GM15510 (cell line): ENCODE data around the gene UTP11.

ENCODE experiments used
- POLR2A ChIP-seq: IDR thresholded peaks from 3 replicates; pipeline ENCODE4 v1.6.1; 2011; ENCODE audit warnings: borderline replicate concordance; ENCODE audit not compliant: insufficient read length; ENCODE audit errors: extremely low read depth

Gene UTP11

DNA sequence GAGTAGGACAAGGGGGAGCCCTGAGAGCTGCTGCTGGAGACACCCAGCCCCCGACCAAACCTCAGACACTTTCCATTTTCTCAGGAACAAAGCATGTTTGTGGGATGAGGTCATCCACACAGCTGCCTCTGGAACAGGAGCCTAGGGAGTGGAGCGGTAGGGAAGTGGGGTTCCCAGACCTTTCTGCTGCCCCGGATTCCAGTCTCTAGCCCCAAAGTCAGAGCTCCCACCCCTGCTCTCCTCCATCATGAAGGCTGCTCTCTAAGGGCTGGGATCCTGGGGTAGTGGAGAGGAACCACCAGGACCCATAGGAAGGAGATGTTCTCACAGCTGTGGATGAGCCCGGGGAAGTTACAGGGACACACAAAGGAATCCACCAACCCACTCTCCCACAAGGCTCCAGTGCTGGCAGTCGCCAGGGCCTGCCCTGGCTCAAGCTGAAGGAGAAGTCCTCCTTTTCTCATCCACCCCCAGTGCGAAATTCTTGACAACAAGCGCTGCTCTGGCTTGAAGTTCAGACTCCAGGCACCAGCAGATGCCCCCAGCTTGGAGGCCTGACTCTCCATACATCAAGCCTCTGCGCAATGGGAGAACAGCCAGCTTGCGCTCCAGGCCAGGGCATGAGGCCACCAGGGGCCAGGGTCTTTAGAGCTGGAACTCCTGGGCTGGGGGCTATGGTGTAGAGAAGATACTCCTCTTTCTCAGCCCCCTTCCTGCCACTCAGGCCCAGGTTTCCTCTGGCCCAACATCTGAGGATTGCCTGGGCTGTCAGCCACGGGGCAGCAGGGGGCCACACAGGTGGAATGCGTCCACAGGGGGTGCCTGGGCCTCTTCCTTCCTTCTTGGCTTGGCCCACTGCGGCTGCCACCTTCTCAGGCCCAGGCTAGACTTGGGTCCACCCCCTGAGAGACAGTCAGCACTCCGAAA is 11.7 kb upstream of the UTP11 start:
- TF ChIP-seq POLR2A = no peak

DNA sequence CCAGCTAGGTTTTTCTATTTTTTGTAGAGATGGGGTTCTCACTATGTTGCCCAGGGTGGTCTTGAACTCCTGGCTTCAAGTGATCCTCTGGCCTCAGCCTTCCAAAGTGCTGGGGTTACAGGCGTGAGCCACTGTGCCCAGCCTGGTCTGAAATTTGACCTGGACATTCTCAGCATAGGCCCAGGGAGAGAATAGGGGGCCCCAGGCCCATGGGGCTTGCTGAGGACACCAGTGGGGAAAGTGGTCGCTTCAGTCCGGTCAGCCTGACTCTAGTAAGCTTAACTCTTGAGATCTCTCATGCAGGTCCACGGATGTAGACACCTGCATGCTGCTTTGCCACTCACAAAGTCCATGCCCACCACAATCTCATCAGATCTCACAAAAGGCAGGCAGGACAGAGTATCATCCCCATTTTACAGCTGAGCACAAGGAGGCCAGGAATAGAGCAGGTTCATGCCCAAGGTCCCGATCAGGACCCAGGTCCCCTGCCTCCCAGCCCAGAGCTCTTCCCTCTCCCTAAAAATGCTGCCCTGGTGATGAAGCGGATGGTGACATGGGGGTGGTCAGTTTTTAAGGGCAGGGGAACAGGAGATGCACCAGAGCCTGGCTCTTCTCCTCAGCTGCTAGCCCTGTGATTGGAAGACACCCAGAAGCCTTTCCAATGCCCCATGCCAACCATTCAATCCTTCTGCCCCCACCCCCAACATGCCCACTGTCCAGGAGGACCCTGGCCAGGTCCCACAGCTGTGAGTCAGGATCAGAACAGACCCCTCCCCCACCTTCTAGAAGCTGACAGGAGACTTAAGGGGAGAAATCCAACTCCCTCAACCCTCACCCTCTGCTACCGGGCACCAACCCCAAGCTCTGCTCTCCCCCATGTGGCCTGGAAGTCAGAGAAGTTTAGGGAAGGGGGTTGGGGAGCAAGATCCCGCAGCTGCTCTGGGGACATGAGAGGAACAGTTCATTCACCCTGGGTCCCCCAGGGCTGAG is 9.0 kb upstream of the UTP11 start:
- TF ChIP-seq POLR2A = peak; percentile 19

DNA sequence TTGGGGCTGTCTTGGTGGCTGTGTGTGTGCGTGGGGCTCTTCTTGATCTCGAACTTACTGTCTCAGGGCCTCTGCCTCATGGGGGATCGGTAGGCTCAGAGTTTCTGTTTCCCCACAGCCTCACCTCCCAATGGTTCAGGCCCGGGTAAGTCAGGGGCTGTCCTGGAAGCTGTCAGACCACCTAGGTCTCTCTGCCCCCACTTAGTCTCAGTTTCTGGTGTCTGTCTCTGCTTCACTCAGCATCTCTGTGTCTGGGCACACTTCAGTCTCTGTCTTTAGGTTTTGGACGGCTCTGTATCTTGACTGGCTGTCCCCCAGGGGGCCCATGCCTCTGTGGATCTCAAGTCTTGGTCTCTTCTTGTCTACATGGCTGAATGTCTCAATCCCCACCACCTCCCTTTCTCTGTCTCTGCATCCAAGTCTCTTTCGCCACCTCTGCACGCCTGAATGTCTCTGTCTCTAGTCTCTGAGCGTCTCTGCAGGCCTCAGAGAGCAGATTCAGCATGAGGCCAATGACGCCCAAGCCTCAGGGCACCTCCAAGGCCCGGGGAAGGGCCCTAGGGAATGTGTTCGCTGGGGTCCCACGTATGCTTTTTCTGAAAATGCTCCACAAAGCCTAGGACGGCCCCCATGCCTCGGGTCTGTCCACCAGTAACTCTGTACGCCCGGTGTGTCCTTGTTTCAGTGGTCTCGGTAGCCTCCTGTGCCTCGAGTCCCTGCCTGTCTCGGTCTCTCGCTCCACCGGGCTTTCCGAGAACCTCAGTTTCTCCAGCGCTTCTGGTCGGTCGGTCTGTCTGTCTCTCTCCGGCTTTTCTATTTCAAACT is 8.0 kb upstream of the UTP11 start:
- peak; percentile 14 for TF ChIP-seq POLR2A

DNA sequence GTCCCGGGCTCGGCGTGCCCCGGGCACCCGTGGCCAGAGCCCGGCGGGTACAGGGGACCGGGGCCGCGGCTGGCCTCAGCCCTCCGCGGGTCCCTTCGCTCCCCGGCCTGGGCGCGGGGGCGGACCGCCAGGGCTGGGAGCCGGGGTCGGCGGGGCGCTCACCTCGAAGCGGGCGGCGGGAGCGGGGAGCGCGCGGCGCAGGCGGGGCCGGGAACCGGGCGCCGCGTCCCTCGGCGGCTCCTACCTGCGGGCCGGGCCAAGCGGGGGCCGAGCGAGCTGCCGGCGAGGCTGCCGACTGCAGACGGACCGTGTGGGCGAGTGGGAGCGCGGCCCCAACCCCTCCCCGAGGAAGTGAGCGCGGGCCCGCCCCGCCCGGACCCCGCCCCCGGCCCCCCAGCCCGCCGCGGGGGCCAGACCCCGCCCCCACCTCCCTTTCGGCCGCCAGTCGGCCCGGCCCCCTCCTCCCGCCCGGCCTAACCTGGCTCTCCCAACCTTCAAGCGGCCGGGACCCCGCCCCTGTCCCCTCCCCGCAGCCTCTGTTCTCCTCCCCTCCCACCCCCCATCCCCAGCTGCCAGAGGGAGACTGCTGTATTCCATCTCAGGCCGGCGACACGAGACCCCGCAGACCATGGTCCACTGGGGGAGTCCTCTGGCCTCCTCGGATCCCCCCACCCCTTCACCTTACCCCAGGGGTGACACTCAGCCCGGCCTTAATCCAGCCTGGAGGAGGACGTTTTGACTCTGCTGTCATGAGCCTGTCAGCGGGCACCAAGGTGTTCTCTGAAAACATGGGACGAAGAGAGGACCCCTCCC is 7.1 kb upstream of the UTP11 start, which contains the start of gene FHL3:
Gene FHL3, minus strand, starts transcription at position 320 of the 813 bp plus-strand sequence. CDS start 6,102 bp downstream, outside the sequence.
- TF ChIP-seq POLR2A = peak; percentile 86

DNA sequence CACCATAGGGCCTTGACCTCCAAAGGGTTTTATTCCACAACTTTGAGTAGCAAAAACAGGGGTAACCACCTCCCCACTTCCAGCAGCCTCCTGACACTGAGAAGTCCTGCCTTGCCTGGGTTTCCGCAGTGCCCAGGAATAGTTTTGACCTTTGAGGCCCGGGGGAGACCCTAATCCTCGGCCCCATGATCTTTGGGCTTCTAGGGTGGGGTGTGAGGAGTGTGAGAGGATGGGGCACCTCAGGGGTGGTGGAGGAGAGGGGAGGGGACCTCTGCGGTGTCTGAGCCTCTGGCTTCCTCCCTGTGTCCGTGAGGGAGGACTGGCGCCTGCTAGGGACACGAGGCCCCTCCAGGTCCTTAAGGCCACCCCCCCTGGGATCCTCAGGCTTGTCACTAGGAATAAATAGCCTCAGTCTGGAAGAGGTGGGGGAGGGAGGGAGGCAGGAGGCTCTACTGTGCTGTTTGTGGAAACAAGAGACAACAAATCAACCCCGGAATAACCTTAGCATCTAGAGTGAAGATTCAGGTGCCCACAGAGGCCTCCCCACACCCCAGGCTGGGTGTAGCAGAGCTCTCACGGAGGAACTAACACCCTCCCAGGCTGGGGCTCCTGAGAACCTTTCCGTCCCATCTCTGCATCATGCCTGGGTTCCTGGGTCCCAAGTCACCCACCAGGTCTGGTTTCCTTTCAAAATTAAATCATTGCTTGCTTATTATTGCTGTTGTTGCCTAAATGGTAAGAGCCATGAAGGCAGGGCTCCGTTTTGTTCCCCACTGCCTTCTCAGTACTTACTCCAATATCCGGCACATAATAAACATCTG is 6.3 kb upstream of the UTP11 start:
- TF ChIP-seq POLR2A = no peak

DNA sequence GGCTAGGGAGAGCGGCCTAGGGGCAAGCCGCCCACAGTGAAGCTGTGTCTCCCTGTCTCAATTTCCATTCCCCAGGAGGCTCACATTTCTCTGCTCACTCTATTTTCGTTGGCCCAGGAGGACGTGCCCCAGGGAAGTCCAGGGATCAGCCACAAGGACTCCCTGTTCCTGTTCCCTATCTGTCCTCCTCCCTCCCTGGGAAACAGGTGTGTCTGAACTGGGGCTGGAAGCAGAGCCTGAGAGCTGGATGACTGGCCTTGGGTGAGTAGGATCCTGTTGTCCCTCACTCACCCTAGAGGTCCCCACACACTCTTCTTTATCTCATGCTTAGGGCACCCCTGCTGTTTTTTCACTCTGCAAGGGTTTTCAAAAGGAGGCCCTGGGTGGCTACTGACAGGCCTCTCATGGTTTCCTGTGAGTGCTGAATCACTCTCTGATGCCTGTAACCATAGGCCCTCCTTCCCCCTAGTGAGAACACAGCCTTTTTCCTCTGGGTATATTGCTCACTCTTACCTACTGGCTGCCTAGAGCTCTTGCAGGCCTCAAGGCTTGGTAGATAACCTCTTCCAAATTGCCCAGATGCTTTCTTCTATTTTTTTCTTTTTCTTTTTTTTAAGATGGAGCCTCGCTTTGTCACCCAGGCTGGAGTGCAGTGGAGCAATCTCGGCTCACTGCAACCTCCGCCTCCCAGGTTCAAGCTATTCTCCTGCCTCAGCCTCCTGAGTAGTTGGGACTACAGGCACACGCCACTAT is 3.3 kb upstream of the UTP11 start:
- no peak for TF ChIP-seq POLR2A

DNA sequence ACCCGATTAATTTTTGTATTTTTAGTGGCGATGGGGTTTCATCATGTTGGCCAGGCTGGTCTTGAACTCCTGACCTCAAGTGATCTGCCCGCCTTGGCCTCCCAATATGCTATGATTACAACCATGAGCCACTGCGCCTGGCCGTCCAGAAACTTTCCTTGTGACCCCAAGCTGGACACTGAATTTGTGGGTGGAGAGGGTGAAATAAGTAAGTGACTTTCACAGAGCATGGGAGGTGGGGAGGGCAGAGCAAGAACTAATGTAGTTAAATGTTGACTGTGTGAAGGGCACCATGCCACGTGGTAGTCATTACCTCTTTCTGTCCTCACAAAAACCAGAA is 2.7 kb upstream of the UTP11 start:
- TF ChIP-seq POLR2A = no peak

DNA sequence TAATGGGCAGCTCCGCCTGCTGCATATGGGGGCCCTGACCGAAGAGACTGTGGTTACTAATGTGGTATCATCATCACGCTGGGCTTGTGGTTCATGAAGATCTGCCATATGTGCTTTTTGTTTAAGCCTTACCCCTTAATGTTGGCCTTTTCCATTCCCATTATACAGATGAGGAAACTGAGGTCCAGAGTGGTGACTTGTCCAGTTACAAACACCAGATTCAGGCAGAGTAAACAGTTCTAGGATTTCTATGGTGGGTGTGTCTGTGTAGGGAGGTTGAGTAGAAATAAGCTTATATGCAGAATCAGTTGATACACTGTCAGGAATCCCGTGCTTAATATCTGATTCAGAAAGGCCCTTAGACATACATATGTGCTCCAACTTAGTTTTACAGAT is 691 bp downstream of the UTP11 start:
- TF ChIP-seq POLR2A = no peak

DNA sequence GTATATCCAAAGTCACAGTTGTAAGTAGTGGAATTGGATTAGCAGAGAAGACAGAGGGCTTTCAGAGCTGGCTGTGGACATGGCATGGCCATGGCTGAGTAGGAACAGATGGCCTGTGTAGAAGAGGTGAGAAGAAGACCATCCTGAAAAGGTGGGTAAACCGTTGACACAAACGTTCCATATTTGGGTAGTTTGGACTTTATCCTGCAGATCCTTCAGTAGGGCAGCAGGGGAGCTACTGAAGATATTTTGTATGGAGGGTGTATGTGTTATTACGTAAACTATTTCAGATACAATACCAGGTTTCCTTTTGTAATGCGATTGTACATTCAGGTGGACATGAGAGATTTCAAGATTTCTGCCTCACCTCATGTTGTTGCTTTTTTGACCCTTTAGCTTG is 1.6 kb downstream of the UTP11 start:
- no peak for TF ChIP-seq POLR2A

DNA sequence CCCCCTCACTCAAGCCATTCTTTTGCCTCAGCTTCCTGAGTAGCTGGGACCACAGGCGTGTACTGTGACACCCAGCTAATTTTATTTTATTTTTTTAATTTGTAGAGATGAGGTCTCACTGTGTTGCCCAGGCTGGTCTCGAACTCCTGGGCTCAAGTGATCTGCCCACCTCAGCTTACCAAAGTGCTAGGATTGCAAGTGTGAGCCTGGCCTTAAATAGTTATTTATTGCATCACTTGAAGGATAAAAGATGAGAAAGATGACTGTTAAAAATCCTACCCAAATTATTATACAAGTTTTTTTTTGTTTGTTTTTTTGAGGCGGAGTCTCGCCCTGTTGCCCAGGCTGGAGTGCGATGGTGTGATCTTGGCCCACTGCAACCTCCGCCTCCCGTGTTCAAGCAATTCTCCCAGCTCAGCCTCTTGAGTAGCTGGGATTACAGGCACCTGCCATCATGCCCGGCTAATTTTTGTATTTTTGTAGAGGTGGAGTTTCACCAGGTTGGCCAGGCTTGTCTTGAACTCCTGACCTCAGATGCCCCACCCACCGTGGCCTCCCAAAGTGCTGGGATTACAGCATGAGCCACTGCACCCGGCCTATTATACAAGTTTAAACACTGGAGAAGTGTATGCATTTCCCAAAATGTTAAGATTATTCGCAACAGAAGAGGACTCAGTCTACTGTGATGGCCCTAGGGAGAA is 2.3 kb downstream of the UTP11 start:
- no peak for TF ChIP-seq POLR2A

DNA sequence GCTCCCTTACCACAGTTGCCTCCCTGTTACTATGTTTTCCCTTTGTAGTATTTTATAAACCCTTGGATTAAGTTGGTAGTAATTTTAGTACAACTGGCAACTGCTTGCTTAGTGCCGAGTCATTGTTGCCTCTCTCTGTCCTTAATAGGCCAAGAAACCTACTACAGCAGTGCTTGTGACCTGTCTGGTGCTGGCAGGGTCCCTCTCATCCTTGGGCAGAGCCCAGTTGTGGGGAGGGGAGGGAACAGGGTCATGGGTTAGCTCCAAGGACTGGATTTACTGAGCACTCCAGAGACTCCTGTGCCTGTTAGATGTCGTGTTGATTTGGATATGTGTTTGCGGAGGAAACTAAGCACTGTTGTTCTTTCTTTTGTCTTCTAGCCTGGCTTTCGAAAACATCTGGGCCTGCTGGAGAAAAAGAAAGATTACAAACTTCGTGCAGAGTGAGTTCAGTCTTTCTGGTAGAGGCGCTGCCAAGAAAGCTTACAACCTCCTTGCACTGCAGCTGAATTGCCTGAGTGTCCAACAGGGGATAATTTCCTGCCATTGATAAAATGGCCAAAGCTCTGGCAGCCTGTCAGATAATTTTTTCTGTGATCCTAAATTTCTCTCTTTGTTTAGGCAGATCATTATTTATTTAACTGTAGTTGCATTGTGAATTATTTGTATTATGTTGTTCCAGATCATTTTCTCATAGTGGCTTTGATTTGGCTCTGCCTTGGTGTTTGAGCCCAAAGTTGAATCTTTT is 3.6 kb downstream of the UTP11 start:
- no peak for TF ChIP-seq POLR2A

DNA sequence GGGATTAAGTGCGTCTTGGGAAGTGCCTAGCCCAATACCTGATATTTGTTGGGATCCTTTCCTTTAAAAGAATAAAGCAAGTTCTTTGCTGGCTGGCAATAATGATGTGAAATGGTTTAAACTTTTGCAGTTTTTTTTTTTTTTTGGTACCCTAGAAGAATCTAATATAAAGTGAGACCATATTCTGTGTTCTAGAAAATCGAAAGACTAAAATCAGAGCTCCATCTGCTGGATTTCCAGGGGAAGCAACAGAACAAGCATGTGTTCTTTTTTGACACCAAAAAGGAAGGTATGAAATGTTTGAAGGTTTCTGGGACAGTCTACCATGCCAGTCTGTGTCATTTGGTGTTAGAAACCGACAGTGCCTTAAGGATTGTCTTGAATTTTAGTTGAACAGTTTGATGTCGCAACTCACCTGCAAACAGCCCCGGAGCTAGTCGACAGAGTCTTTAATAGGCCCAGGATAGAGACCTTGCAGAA is 6.4 kb downstream of the UTP11 start:
- TF ChIP-seq POLR2A = no peak
